Activated CD4-positive, CD25-positive, alpha-beta regulatory T cell treated with anti-CD3 and anti-CD28 coated beads, Interleukin-2, amount 50 U/mL, for 16 hours (primary cell): ENCODE measurements around the gene HOXD1.

Experiments used
- DNase-seq: peaks from one replicate; pipeline ENCODE4 v3.0.0-alpha.2; 2020; ENCODE audit warnings: low read depth, low spot score

The HOXD1 gene

DNA sequence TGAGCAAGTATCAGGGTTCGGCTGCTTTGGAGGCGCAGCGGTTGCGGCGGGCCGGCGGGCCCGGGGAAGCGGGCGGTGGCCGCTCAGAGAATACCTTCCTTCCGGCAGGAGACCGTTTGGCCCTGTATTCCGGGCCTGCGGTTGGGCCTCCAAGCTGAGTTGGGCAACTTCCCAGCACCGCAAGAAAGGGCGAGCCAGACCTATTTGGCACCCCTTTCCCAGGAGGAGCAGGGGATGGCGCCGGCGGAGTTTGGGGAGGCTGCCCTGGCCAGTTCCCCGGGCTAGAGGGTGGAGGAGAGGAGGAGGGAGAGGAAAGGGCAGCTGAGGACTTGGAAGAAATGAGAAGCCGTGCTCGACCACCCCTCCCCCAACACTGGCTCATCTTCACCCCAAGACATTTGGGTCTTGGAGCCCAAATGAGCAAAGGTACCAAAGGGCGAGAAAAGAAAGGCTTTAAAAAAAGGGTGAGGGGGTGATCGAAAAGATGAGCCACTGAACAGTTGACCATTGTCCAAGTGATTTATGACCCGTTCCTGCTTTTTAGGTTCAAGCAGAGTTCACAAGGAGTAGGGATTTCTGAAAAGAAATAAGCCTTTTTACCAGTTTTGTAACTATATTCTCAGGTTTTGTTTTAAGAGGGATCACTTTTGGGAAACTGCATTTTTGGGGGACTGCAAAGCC lies 23.0 kb upstream of the HOXD1 start:
- no peak for DNase-seq

DNA sequence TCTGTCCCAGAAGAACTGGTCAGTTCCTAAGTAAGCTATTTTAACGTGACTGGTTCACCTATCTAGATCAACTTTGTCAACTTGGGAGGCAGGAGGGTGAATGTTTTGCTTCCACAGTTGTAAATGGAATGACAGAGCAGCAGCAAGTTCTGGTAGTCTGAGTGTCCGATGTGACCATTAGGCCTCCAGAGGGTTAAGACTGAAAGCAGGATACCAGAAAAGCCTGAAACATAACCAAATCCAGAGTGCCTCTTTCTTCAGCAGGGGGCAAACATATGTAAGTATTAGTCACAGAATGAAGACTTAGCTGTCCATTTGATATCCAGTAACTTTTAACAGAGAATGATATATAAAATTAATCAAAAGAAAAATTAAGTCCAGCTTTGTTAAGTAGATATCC lies 22.2 kb upstream of the HOXD1 start:
- no peak for DNase-seq

DNA sequence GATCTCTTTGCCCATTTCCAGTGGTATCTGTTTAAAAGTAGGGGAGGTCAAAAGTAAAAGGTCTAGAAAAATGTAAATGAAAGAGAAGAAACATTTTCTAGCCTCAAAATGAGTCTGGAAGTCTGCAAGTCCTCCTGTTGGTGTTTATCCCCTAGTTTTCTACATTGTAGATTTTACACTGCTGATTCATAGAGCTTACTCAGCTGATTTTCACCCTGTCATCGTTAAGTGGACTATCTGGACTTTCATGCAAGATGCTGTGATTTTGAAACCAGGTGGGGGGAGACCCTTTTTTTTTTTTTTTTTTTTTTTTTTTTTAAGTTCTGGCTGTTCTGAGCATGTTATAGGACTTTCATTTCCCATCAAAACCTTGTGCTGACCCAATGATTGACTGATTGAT lies 21.1 kb upstream of the HOXD1 start:
- DNase-seq = no peak

DNA sequence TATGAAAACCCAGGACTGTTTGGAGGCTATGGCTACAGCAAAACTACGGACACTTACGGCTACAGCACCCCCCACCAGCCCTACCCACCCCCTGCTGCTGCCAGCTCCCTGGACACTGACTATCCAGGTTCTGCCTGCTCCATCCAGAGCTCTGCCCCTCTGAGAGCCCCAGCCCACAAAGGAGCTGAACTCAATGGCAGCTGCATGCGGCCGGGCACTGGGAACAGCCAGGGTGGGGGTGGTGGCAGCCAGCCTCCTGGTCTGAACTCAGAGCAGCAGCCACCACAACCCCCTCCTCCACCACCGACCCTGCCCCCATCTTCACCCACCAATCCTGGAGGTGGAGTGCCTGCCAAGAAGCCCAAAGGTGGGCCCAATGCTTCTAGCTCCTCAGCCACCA lies 19.3 kb upstream of the HOXD1 start:
- DNase-seq = no peak

DNA sequence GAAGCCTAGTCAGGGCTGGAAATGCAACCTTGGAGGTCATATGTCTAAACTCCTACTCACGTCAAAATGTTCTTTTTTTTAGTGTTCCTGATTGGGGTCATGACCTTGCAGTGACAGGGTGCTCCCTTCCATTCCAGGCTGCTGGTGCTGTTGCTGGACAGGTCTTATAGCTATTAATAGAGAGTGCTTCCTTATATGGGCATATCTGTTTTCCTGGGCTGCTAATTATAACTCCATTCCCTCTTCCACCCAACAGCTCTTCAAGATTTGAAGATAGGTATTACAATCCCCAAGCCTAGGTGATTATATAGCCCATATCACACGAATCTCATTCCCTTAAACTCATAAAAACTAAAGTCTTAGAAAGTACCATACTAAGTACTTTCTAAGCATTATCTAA lies 18.8 kb upstream of the HOXD1 start:
- DNase-seq = no peak

DNA sequence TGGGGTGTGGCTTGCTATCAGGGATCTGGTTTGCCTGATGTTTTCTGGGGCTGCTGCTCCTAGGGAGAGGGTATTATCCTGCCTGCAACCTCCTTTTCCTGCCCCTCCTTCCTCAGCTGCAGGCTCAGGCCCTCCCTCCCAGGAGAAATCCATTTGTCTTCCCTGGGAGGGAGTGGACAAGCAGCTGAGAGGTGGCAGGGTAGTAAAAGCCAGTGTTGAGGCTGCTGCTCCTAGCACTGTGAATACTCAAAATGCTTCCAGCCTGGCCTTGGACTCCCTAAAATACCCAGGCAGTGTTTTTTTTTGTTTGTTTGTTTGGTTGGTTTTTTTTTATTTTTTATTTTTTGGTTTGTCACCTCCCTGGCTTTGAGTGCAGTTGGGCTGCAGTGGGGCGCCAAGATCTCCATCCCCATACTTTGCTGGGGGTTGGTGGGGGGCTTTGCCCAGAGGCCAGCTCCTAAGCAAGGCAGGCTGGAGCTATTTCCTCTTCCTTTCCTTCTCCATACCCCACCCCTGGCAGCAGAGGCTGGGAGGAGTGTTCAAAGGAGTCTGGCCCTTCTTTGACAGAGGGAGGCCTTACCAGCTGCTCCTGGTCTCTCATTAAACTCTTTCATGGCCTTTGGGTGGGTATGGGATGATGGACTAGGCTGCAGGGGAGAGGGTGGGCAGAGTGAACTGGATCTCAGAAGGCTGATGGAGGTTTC lies 17.7 kb upstream of the HOXD1 start:
- DNase-seq = no peak

DNA sequence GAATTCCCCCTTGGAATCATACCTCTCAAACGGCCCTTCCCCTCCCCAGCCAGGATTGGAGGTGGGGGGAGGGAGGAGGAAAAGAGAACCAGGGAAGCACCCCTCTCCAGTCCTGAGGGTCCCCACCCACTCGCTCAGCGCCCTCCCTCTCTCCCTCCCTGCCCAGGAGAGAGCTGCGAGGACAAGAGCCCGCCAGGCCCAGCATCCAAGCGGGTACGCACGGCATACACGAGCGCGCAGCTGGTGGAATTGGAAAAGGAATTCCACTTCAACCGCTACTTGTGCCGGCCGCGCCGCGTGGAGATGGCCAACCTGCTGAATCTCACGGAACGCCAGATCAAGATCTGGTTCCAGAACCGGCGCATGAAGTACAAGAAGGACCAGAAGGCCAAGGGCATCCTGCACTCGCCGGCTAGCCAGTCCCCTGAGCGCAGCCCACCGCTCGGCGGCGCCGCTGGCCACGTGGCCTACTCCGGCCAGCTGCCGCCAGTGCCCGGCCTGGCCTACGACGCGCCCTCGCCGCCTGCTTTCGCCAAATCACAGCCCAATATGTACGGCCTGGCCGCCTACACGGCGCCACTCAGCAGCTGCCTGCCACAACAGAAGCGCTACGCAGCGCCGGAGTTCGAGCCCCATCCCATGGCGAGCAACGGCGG lies 17.0 kb upstream of the HOXD1 start:
- DNase-seq = no peak

DNA sequence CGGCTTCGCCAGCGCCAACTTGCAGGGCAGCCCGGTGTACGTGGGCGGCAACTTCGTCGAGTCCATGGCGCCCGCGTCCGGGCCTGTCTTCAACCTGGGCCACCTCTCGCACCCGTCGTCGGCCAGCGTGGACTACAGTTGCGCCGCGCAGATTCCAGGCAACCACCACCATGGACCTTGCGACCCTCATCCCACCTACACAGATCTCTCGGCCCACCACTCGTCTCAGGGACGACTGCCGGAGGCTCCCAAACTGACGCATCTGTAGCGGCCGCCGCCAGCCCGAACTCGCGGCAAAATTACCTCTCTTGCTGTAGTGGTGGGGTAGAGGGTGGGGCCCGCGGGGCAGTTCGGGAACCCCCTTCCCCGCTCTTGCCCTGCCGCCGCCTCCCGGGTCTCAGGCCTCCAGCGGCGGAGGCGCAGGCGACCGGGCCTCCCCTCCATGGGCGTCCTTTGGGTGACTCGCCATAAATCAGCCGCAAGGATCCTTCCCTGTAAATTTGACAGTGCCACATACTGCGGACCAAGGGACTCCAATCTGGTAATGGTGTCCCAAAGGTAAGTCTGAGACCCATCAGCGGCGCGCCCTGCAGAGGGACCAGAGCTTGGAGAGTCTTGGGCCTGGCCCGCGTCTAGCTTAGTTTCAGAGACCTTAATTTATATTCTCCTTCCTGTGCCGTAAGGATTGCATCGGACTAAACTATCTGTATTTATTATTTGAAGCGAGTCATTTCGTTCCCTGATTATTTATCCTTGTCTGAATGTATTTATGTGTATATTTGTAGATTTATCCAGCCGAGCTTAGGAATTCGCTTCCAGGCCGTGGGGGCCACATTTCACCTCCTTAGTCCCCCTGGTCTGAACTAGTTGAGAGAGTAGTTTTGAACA lies 16.2 kb upstream of the HOXD1 start:
- DNase-seq = no peak

DNA sequence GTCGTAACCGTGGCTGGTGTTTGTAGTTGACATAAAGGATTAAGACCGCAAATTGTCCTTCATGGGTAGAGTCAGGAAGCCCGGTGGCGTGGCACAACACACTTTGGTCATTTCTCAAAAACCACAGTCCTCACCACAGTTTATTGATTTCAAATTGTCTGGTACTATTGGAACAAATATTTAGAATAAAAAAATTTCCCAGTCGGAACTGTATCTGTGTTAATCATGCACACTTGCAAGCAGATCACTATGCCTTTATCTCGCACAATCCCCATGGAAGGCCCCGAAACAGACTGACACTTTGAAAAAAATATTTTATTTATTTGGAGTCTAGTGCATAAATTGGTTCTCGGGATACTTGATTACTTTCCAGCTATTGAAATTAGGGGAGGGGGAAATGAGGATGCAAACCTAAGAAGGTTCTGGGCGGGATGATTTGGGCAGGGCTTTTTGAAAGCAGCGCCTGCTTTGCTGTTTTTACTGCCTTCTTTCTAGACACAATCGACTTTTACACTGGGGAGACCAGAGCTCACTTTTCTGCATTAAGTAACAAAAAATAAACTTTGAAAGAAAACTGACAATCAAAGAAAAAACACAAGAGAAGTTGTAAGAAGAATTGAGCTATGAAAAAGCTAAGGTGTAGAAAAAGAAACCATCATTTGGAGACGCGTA lies 15.4 kb upstream of the HOXD1 start:
- no peak for DNase-seq

DNA sequence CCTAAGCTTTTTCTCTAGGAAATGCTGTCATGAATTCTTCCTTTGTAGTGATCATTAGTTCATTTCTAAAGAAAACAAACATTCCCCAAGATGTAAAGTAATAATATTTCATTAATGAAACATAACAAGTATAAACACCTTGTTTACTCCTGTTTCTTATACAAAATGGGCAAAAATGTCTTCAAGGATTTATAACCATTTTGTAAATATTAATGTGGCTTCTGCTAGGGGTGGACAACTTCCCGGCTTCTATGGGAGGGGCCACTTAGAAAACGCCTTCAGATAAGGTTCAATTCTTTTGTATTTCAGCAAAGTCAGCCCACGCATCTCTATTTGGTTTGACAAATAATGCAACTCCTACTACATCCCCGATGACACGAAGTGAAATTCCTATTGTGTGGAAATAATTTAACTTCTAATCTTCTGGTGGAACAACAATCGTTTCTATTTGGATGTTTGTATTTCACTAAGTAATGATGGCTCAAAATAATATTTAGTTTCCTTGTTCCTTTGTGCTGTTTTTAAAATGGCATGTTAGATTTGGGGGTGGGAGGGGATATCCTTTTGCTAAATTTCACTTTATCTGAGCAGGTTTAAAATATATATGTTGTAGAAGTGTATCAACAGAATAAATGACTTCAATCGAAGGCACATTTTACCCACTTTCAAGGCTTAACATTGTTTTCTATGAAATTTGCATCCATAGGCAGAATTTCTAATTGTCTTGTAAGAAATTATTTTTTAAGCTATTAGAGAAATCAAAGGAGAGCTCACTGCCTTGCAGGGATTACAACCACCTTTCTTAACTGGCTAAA lies 14.7 kb upstream of the HOXD1 start:
- DNase-seq = no peak

DNA sequence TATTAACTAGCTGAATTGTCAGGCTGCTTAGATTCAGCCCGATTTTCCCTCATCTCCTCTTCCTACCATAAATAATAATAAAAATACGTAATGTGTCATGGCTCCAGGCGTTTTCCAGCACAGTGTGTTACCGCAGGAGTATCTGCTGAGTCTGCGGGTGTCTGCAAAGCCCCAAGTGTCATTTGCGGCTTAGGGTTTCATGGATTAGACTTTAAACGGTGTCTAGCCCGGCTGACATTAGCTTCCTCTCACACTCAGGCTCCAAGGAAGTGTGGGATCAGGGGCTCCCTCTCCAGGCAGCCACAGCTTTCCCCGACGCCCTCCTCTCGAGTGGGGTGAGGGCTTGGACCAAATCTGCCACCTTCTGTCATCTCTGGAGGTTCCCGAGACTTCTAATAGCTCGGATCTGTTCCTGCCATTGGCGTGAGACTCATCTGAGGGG lies 14.1 kb upstream of the HOXD1 start:
- DNase-seq = no peak

DNA sequence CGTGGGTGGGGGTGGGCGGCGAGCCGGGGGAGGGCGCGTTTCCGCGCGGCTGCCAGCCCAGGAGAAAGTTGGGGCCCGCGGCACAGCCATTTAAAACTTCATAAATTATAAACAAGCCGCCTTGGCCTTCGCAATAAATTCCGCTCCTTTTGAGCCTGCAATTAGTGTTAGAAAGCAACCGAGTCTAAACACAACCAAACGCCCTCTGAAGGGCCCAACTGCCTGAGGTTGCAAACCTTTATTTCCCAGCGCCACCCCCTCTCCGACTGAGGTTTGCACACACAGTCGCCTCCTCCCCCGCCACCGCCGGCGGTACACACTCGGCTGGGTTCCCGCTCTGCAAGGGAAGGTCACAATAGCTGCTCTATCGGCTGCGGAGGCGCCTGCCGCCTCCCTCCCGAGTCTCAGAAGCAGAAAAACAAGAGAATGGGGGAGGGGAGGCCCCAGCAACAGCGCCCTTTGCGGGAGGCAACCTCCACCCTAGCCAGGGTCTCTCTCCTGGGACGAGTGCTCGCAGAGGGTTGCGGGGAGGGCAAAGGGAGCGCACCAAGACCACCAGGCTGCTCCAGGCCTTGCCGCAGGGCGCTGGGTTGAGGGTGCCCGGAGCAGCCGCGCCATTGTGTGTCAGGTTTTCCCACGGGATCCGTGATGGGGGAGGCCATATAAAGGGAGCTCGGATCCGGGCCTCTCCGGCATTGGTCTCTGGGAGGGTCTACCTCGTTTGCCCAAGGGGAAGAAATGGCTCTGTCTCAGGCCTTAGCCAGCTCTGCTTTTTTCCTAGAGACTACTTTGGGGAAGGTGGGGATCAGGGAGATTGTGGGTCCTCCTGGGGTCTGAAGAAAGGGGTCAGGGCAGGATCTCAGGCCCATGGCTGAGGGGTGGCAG lies 13.4 kb upstream of the HOXD1 start:
- no peak for DNase-seq

DNA sequence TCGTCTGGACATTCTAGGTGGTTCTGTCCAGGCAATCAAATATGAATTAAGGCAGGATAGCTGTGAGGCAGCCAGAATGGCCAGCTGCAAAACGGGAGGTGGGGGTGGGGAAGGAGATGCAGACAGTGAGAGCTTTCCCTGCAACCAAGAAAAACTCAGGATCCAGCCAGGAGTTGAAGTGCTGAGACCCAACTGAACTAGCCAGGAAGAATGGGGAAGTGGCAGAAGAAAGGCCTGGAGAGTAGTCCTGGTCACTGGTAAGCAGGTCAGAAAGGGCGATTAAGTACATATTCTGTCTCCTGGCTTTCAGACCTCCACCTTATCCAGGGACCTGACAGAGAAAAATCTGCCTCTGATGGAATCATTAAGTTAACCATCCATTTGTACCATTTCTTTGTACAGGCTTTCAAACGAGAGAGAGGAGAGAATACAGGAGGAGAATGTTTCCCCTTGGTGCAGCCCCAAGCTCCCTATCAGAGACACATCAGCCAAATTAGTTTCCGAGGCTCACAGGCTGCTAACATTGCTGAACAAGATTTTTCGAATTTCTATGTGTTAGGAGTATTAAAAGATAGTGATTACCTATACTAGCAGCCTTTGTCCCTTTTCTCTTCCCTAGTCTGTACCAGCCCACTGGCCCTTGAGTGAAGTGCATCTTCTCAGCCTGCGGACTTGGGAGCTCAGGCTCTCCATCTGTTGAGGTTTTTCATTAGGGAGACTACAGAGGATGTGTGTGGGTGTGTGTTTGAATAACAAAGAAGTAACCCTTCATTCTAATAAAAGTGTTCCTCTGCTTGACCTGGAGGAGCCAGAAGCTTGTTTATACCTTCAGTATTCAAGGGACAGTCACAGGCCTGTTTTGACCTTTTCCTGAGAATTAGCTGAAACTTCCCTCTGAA lies 12.5 kb upstream of the HOXD1 start:
- DNase-seq = no peak

DNA sequence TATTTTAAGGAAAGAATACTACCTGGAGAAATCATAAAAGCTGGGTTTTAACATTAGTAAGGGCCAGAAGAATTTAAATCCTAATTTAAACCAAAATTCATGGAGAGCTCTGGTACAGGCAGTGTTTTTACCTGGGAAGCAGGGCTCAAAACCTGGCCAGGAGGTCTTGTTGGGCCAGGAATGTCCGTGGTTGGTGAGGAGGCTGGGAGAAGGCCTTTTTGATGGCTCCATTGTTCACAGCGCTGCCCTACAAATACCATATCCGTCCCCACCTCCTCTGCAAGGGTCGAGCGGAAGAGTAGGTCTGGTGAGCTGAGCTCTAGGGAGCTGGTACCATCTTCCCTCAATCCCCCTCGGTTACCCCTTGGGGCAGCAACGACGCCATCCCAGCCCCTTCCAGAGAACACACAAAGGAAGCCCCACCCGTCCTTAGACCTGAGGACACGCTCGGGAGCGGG lies 10.9 kb upstream of the HOXD1 start:
- DNase-seq = no peak

DNA sequence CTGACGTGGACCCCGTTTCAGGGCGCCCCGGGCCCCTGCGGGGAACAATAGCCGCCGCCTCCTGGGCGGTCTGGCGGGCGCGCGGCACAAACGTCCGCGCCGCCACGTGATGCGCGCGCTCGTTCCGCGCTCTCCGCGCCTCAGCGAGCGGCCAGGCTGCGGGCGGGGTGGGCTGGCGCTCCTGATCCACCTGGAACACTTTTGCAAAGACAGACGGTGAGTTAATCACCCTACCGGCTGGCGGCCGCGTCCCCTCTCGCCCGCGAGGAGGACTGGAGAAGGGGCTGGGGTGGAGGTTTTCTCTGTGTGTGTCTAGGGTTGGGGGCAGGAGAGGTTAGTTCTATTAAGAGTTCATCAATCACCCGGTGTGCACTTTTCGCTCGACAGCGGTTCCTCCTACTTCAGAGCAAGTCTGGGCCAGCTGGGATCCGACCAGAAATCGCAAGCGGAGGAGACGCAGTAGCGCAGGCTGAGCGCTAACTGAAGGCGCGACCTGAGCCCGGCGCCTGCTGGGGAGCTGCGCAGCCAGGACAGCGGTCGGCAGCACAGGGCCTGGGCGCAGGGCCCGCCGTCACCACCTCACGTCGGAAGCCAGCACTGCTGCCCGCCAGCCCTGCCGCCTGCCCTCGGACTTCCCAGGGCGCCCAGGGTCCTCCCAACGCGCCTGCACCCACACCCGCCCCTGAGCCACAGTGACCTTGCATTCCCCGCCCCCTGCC lies 10.3 kb upstream of the HOXD1 start:
- DNase-seq = no peak

DNA sequence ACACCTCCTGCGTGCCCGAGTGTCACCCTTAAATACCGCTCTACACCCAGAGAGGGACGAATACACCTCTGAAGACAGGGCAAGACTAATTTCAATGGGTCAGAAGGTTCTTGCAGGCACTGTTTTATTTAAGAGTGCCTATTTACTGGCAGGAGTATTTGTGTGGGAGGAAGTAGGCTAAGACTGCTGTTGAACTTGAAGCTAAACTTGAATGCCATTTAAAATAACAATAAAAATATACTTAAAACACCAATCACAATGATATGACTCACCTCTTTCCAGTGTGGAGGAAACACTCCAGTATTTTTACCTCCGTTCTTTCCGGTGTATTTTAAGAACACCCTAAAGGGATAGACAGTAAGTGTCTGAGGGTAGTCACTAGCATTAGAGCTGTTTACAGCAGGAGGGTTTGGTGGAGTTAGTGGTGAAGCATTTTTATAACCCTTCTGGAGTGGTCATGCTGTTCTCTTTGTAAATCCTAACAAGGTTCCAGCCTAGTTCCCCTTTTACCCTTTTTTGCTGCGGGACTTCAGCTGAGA lies 9.6 kb upstream of the HOXD1 start:
- DNase-seq = no peak

DNA sequence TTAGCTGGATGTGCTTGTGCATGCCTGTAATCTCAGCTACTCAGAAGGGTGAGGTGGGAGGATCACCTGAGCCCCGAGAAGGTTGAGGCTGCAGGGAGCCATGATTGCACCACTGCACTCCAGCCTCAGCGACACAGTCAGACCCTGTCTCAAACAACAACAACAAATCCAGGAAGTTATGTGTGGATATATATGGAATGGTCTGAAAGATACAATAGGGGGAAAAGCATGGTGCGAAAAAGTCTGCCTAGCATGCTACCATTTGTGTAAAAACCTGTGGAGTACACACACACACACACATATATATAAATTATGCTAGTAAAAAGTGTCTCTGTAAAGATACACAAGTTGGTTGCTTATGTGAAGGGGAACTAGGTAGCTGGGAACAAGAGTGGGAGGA lies 6.9 kb upstream of the HOXD1 start:
- no peak for DNase-seq

DNA sequence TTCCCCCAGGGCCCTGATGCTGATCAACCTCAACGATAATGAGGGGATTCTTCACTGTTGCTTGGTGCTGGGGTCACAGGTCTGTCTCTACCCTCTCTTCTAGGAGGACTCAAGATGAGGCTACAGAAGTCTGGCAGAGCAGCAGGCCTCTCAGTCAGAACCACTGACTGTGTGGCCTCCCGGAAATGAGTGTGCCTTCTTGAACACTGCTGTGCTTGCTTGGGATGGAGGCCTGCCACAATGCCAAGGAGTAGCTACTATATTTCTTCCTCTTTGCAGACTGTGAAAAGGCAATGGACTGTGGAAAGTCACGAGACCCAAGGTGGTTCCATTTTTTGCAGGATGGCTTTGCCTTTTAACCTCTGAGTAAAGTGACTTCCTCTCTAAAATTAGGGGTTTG lies 5.8 kb upstream of the HOXD1 start:
- DNase-seq = no peak
